Astrocyte (in vitro differentiated cells and primary cell): ENCODE results near the gene HNRNPUL1.

Source experiments
- CTCF ChIP-seq: IDR thresholded peaks from 2 replicates; pipeline ENCODE4 v1.5.1; 2011; ENCODE audit warnings: low read depth, mild to moderate bottlenecking, inconsistent platforms, low read length, moderate library complexity; ENCODE audit not compliant: insufficient read depth
- EZH2 ChIP-seq: IDR thresholded peaks from 2 replicates; pipeline ENCODE4 v1.6.1; 2012; ENCODE audit warnings: mild to moderate bottlenecking, low read length, inconsistent platforms; ENCODE audit not compliant: insufficient read depth

DNA sequence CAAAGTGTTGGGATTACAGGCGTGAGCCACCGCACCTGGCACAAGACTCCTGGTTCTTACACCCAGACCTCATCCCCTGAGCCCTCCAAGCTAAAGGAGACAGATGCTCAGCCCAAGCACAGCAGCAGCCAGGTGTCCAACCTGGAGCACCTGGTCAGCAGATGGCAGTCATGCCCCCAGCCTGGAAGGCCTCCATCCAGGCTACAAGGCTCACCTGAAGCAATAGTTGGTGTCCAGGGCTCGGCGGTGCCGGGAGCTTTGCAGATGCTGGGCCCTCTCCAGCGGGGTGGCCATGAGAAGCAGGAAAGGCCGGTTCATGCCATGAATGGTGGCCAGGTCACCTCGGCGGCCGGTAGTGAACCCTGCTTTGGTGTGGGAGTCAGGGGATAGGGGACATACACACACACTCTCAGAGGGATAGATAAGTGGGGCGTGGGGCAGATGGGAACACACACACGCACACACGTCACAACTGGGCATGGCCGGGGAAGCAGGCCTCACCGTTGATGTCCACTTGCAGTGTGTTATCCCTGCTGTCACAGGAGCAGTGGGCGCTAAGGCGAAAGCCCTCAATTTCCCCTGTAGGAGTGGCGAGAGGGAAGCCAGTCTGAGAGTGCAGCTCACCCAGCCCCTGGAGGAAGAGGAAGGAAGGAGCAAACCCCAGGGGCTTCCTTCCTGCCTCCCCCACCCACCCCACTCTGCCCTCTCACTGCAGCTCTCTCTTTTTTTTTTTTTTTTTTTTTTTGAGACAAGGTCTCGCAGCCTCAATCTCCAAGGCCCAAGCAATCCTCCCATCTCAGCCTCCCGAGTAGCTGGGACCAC lies 77.7 kb downstream of the HNRNPUL1 start:
- TF ChIP-seq CTCF (no peak), EZH2 (no peak)
